ENCODE results near the gene IL12RB1.

IL12RB1 gene

DNA sequence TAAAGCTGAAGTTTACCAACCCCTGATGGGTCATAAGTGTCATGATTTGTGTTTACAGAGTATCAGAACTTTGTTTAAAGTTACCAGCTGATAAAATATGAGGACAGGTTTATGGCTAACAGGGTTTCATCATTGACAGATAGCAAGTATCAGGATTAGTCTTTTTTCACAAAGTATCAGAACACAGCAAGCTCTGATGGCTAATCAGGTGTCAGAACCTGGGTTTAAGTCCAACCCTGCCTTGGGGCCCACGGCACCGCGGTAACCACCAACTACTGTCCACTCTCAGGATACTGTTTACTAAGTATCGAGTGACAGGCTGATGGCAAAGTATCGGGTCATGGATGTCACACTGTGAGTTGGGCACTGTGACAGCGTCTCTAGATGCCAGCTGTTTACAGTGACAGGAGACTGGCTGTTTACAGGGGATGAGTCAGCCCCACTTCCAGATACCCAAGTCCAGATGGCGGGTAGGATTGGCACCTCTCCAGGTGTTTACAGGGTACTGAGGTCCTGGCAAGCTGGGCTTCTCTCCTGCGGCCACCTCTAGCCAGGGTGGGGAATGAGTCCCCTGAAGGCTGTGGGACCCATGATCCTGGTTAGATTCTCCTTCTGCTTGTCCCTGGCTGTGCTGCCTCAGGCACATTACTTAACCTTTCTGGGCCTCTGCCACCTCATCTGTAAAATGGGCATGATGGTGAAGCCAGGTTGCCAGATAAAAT is 57.0 kb downstream of the IL12RB1 start:
- POLR2A ChIA-PET: interaction anchor here (0.5 kb wide), 1 partner anchor 805 kb away, joined by 3 read pairs; no protein-coding TSS in a partner anchor
- no peak for TF ChIP-seq SUZ12 (IDR thresholded peaks at IDR 0.05)
- no peak for TF ChIP-seq CTBP1 (IDR thresholded peaks at IDR 0.05; ENCODE audit: borderline replicate concordance)
- no peak for TF ChIP-seq ARNT (IDR thresholded peaks at IDR 0.05)
- no peak for TF ChIP-seq BHLHE40 (IDR thresholded peaks at IDR 0.05; ENCODE audit: borderline replicate concordance)
- TF ChIP-seq FOXA1 (IDR thresholded peaks at IDR 0.05): no peak
- TF ChIP-seq L3MBTL2 (conservative IDR thresholded peaks at IDR 0.05): no peak
- TF ChIP-seq ZNF384 (IDR thresholded peaks at IDR 0.05): peak; percentile 89
- TF ChIP-seq, protein P1, sequence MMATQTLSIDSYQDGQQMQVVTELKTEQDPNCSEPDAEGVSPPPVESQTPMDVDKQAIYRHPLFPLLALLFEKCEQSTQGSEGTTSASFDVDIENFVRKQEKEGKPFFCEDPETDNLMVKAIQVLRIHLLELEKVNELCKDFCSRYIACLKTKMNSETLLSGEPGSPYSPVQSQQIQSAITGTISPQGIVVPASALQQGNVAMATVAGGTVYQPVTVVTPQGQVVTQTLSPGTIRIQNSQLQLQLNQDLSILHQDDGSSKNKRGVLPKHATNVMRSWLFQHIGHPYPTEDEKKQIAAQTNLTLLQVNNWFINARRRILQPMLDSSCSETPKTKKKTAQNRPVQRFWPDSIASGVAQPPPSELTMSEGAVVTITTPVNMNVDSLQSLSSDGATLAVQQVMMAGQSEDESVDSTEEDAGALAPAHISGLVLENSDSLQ (IDR thresholded peaks at IDR 0.05): peak; percentile 45; the same call in 1 of the 2 replicates
- TF ChIP-seq HDGF (IDR thresholded peaks at IDR 0.05; ENCODE audit: borderline replicate concordance): no peak
- no peak for TF ChIP-seq LEF1 (IDR thresholded peaks at IDR 0.05; ENCODE audit: borderline replicate concordance)
- TF ChIP-seq NFRKB (IDR thresholded peaks at IDR 0.05): no peak
- CTCF ChIA-PET: interaction anchor here (0.7 to 1.2 kb wide), 2 partner anchors 30 to 490 kb away, joined by 3 read pairs; no protein-coding TSS in a partner anchor
- DNase-seq (ENCODE audit: extremely low spot score): no peak

DNA sequence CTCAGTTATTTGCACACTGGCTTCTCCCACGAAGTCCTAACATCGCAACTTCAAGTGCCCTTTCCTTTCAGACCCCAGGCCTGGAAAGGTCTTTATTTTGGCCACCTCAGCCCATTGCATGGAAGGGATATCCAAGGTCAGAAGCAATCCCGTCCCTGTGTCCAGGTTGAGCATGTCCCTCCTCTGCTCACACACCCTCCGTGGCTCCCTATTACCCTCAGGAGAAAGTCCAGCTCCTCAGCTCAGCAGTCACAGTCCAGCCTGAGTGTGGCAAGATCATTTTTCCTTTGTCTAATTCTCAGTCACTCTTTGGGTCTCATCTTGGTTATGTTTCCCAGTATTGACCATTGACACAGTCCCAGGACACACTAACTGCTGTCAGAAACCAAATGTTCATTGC is 59.6 kb downstream of the IL12RB1 start:
- CTCF ChIA-PET: no interaction called here
- DNase-seq (ENCODE audit: extremely low spot score): no peak
- no peak for TF ChIP-seq ZNF384 (IDR thresholded peaks at IDR 0.05)
- TF ChIP-seq ELF4 (IDR thresholded peaks at IDR 0.05): no peak
- TF ChIP-seq L3MBTL2 (conservative IDR thresholded peaks at IDR 0.05): no peak
- TF ChIP-seq, protein P1 (IDR thresholded peaks at IDR 0.05): no peak
- TF ChIP-seq SP1 (IDR thresholded peaks at IDR 0.05): no peak
- TF ChIP-seq SUZ12 (IDR thresholded peaks at IDR 0.05): no peak
- POLR2A ChIA-PET: no interaction called here

DNA sequence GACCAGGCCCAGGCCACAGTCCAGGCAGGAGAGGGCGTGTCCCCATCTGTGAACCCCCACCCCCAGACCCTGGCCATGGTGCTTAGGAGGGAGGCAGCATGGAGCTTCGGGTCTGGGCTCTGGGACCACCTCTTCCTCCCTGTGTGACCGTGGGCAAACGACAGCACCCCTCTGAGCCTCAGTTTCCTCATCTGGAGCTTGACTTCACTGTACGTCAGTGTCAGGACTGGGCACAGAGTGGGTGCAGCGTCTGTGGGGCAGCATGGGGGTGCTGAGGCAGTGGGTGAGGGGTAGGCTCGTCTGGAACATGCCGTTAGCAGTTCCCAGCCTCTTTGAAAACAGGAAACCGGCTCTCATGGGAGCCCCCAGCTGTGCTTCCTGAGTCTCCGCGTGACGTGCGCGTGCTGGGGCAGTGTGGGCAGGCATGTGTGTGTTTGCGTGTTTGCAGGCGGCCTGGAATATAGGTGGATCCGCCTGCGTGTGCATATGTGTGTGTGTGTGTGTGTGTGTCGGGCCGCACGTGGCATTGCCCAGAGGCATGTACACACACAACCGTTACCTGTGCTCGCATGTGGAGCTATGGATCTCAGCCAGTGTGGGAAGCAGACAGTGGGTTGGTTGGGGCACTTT is 63.0 kb downstream of the IL12RB1 start:
- ChIA-PET CTCF (interaction anchor here (0.9 kb wide), 1 partner anchor 90 kb away, joined by 3 read pairs; no protein-coding TSS in a partner anchor), POLR2A (interaction anchor here (0.6 to 1.8 kb wide), 4 partner anchors 12 to 269 kb away, joined by 3 to 7 read pairs (median 3); no protein-coding TSS in a partner anchor)
- TF ChIP-seq NFRKB (IDR thresholded peaks at IDR 0.05) (no peak), LEF1 (IDR thresholded peaks at IDR 0.05; ENCODE audit: borderline replicate concordance) (no peak), SUZ12 (IDR thresholded peaks at IDR 0.05) (no peak), L3MBTL2 (conservative IDR thresholded peaks at IDR 0.05) (no peak), HDGF (IDR thresholded peaks at IDR 0.05; ENCODE audit: borderline replicate concordance) (no peak), FOXA1 (IDR thresholded peaks at IDR 0.05) (no peak), ZNF384 (IDR thresholded peaks at IDR 0.05) (no peak), FOXK2 (IDR thresholded peaks at IDR 0.05) (no peak), SP1 (IDR thresholded peaks at IDR 0.05) (no peak)
- DNase-seq (ENCODE audit: extremely low spot score): no peak

DNA sequence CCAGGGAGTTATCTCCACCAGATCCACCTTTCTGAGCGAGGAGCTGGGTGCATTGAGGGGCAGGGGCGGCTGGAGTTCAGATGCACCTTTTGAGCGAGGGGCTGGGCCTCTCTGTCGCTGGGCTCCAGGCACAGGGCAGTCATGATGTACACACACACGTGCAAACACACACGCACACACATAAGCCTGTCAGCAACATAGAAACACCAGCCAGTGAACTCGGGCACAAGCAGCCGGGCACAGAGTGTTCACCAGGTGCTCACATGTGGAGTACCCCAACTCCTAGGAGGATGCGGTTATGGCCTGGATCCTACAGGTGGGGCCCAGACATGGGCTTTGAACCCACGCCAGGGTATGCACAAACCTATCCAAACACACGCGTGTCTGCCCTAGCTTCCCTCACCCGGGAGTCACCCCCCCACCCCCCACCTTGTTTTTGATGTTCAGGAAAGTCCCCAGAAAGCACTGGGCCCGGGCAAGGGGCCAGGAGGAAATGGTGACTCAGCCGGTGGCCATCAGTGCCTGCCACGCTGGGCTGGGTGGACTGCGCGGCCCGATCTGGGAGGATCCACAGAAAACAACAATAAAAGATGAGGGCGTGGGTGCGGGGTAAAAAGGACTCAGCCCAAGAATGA is 65.5 kb downstream of the IL12RB1 start:
- POLR2A ChIA-PET: interaction anchor here (2.1 to 2.2 kb wide), 2 partner anchors 8 to 10 kb away, joined by 6 to 7 read pairs; no protein-coding TSS in a partner anchor
- CTCF ChIA-PET: no interaction called here
- no peak for TF ChIP-seq FOXM1 (IDR thresholded peaks at IDR 0.05; ENCODE audit: borderline replicate concordance)
- no peak for TF ChIP-seq CTBP1 (IDR thresholded peaks at IDR 0.05; ENCODE audit: borderline replicate concordance)
- TF ChIP-seq, protein P1 (IDR thresholded peaks at IDR 0.05): no peak
- TF ChIP-seq LEF1 (IDR thresholded peaks at IDR 0.05; ENCODE audit: borderline replicate concordance): no peak
- TF ChIP-seq L3MBTL2 (conservative IDR thresholded peaks at IDR 0.05): no peak
- TF ChIP-seq FOXK2 (IDR thresholded peaks at IDR 0.05): no peak
- TF ChIP-seq NFRKB (IDR thresholded peaks at IDR 0.05): no peak
- no peak for TF ChIP-seq TARDBP (IDR thresholded peaks at IDR 0.05)
- no peak for TF ChIP-seq SP1 (IDR thresholded peaks at IDR 0.05)
- TF ChIP-seq BHLHE40 (IDR thresholded peaks at IDR 0.05; ENCODE audit: borderline replicate concordance): no peak
- TF ChIP-seq ELF4 (IDR thresholded peaks at IDR 0.05): no peak
- TF ChIP-seq HDGF (IDR thresholded peaks at IDR 0.05; ENCODE audit: borderline replicate concordance): no peak
- TF ChIP-seq ARNT (IDR thresholded peaks at IDR 0.05): no peak
- TF ChIP-seq SUZ12 (IDR thresholded peaks at IDR 0.05): no peak
- no peak for TF ChIP-seq ZNF384 (IDR thresholded peaks at IDR 0.05)
- no peak for TF ChIP-seq FOXA1 (IDR thresholded peaks at IDR 0.05)
- no peak for DNase-seq (ENCODE audit: extremely low spot score)

DNA sequence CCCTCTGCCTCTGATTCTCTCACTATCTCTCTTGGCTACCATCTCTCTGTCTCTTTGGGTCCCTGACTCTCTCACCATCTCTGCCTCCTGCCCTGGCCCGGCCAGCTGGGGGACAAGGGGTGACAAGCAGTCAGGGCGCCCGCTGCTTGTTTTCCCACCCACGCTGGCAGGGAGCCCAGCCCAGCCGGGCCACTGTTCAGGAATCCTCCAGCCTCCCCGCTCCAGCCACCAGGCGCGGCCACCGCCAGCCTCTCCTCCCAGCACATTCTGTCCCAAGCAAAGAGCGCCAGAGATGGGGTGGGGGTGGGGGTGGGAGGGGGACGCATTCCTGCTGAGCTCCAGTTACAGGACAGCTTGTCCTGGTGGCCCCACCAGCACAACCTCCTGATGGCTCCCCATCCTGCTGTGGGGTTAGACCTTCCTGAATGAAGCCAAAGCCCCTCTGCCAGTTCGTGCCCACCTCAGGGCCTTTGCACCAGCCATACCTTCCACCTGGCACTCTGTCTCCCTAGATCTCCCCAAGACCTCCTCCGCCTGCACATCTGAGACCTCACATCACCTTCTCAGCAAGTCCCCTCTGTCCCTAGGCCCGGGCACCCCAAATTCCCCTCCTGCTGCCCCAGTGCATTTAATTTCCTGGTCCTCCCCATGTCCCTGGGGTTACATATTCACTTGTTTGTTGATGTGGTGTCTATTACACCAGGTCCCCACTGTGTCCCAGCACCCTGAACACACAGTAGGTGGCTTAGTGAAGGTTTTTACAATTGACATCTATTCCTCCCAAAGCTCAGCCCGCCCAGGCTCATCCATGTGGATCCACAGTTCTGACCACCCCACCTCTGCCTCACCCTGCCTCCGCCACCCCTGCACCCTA is 66.3 kb downstream of the IL12RB1 start:
- CTCF ChIA-PET: no interaction called here
- TF ChIP-seq ELF4 (IDR thresholded peaks at IDR 0.05) (no peak), LEF1 (IDR thresholded peaks at IDR 0.05; ENCODE audit: borderline replicate concordance) (no peak), FOXK2 (IDR thresholded peaks at IDR 0.05) (no peak), CTBP1 (IDR thresholded peaks at IDR 0.05; ENCODE audit: borderline replicate concordance) (no peak), L3MBTL2 (conservative IDR thresholded peaks at IDR 0.05) (no peak), HDGF (IDR thresholded peaks at IDR 0.05; ENCODE audit: borderline replicate concordance) (no peak), TARDBP (IDR thresholded peaks at IDR 0.05) (no peak), ZNF384 (IDR thresholded peaks at IDR 0.05) (no peak), FOXM1 (IDR thresholded peaks at IDR 0.05; ENCODE audit: borderline replicate concordance) (no peak)
- TF ChIP-seq, protein P1 (IDR thresholded peaks at IDR 0.05): no peak
- DNase-seq (ENCODE audit: extremely low spot score): no peak

More for the DNA sequence above, 66.3 kb downstream of the IL12RB1 start:
- POLR2A ChIA-PET: interaction anchor here (2.1 kb wide), 1 partner anchor 7 kb away, joined by 7 read pairs; no protein-coding TSS in a partner anchor

Data from HEK293T (cell line).